ENCODE measurements around the gene TTN. TPM values are rescaled to one million over a fixed set of nuclear protein-coding genes. Genes with fewer than 3 reads are reported as not detected.

TTN gene
- total RNA-seq, 1 experiment from 2014 or later: not detected

DNA sequence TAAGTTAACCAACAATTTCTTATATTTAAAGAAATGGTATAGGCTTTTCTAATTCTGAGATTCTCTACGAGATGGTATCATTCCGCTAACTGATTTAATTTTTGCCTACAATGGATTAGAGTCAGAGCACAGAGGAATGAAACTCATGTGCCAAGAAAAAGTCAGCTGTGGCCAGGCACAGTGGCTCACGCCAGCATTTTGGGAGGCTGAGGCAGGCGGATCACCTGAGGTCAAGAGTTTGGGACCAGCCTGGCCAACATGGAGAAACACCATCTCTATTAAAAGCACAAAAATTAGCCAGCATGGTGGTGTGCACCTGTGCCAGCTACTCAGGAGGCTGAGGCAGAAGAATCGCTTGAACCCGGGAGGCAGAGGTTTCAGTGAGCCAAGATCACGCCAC, 17.0 kb upstream of the TTN start:
- Histone ChIP-seq H3F3A (ENCODE audit: insufficient read depth, low read depth) (no peaks in the 10 kb centered on the region), H3K4me1 (replicated peaks; ENCODE audit: insufficient read depth) (no peaks in the 10 kb centered on the region), H3K9me2 (ENCODE audit: insufficient read depth) (no peaks in the 10 kb centered on the region), H4K20me1 (ENCODE audit: insufficient read depth) (no peaks in the 10 kb centered on the region), H3K4me3 (no peak overlapping the region), H2AFZ (no peak overlapping the region), H3K4me2 (no peak overlapping the region), H3K27me3 (ENCODE audit: insufficient read depth, low read depth) (no peaks in the 10 kb centered on the region), H3K79me2 (ENCODE audit: low read depth) (no peaks in the 10 kb centered on the region), H3K9me3 (ENCODE audit: insufficient read depth, low read depth) (peaks cover 6% of the 10 kb centered on the region; the same call in 1 of the 2 replicates), H3K27ac (no peak overlapping the region), H3K36me3 (ENCODE audit: low read depth) (no peaks in the 10 kb centered on the region)
- DNase-seq: no peak
- CTCF ChIA-PET: no interaction called here
- BruUV-seq (replicated peaks): no TSS peak
- intact Hi-C loops (cut with micrococcal nuclease; ENCODE audit: unreplicated experiment): no loop called here
- POLR2A ChIA-PET (ENCODE audit: unreplicated experiment): no interaction called here
- TF ChIP-seq, protein P1, sequence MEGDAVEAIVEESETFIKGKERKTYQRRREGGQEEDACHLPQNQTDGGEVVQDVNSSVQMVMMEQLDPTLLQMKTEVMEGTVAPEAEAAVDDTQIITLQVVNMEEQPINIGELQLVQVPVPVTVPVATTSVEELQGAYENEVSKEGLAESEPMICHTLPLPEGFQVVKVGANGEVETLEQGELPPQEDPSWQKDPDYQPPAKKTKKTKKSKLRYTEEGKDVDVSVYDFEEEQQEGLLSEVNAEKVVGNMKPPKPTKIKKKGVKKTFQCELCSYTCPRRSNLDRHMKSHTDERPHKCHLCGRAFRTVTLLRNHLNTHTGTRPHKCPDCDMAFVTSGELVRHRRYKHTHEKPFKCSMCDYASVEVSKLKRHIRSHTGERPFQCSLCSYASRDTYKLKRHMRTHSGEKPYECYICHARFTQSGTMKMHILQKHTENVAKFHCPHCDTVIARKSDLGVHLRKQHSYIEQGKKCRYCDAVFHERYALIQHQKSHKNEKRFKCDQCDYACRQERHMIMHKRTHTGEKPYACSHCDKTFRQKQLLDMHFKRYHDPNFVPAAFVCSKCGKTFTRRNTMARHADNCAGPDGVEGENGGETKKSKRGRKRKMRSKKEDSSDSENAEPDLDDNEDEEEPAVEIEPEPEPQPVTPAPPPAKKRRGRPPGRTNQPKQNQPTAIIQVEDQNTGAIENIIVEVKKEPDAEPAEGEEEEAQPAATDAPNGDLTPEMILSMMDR (conservative IDR thresholded peaks at IDR 0.05): no peak

DNA sequence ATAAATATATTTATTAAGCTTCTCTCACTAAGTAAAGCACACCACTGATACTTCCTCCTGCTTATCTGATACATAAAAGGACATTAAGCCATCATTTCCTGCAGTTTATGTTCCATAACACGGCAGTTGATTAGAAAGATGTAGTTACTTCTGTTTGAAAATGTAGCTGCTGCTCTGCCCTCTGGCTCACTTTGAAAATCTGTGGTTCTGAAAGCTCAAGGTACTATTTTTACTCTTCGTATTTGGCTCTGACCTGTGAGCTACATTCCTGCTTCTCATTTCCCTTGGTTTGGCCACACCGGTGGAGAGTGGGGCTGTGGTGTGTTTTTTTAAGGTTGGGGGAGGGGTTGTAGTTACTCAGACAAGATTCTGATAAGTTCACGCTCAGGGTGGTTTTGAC, 12.8 kb upstream of the TTN start:
- Histone ChIP-seq H3K4me3 (no peak overlapping the region), H3K4me2 (no peak overlapping the region), H3K9me2 (ENCODE audit: insufficient read depth) (no peaks in the 10 kb centered on the region), H3K27ac (no peak overlapping the region), H2AFZ (no peak overlapping the region), H3F3A (ENCODE audit: insufficient read depth, low read depth) (no peaks in the 10 kb centered on the region), H3K36me3 (ENCODE audit: low read depth) (no peaks in the 10 kb centered on the region), H3K27me3 (ENCODE audit: insufficient read depth, low read depth) (no peaks in the 10 kb centered on the region), H4K20me1 (ENCODE audit: insufficient read depth) (no peaks in the 10 kb centered on the region), H3K79me2 (ENCODE audit: low read depth) (no peaks in the 10 kb centered on the region), H3K9me3 (ENCODE audit: insufficient read depth, low read depth) (no peaks in the 10 kb centered on the region), H3K4me1 (replicated peaks; ENCODE audit: insufficient read depth) (no peaks in the 10 kb centered on the region)
- no TSS peak for BruUV-seq (replicated peaks)
- ChIA-PET POLR2A (ENCODE audit: unreplicated experiment) (interaction anchor here (0.6 kb wide), 2 partner anchors 8 to 310 kb away, joined by 6 to 8 read pairs; no protein-coding TSS in a partner anchor), CTCF (no interaction called here)
- TF ChIP-seq EZH2 (IDR thresholded peaks at IDR 0.05; ENCODE audit: low read depth): no peak
- TF ChIP-seq, protein P1 (conservative IDR thresholded peaks at IDR 0.05): no peak
- intact Hi-C loops (cut with micrococcal nuclease; ENCODE audit: unreplicated experiment): no loop called here
- no peak for DNase-seq

DNA sequence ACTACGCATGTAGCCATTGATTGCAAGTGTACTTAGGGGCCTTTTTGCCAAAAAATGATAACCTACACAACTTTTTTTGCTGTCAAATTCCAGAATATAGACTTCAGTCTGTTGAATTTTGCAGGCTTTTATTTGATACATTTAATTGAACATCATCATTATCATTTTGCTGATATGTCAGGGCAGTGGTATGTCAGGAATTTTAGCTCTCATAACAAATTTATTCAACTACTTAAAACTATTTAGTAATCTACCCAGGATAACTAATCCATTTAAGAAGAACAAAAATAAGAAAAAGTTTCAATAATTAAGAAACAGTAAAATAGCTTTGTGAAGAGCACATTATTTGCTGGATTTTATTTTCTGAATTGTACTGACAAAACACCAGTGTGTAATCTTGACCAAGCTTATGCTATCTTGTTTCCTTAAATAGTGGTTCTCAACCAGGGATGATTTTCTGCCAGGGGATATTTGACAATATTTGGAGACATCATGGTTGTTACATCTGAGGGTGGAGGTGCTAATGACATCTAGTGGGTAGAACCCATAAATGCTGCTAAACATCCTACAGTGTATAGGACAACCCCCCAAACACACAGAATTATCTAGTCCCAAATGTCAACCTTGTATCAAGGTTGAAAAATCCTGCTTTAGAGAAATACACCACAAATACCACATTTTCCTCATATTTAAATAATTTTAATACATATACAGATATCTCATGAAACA, 12.1 kb upstream of the TTN start:
- Histone ChIP-seq H4K20me1 (ENCODE audit: insufficient read depth) (no peaks in the 10 kb centered on the region), H3K36me3 (ENCODE audit: low read depth) (no peaks in the 10 kb centered on the region), H3K9me2 (ENCODE audit: insufficient read depth) (no peaks in the 10 kb centered on the region), H2AFZ (no peak overlapping the region), H3K9me3 (ENCODE audit: insufficient read depth, low read depth) (no peaks in the 10 kb centered on the region), H3K27me3 (ENCODE audit: insufficient read depth, low read depth) (no peaks in the 10 kb centered on the region), H3F3A (ENCODE audit: insufficient read depth, low read depth) (no peaks in the 10 kb centered on the region), H3K79me2 (ENCODE audit: low read depth) (no peaks in the 10 kb centered on the region), H3K4me3 (no peak overlapping the region), H3K27ac (no peak overlapping the region), H3K4me2 (no peak overlapping the region), H3K4me1 (replicated peaks; ENCODE audit: insufficient read depth) (no peaks in the 10 kb centered on the region)
- DNase-seq: no peak
- no TSS peak for BruUV-seq (replicated peaks)
- TF ChIP-seq EZH2 (IDR thresholded peaks at IDR 0.05; ENCODE audit: low read depth): no peak
- TF ChIP-seq, protein P1 (conservative IDR thresholded peaks at IDR 0.05): no peak
- POLR2A ChIA-PET (ENCODE audit: unreplicated experiment): interaction anchor here (0.6 kb wide), 1 partner anchor 311 kb away, joined by 6 read pairs; no protein-coding TSS in a partner anchor
- CTCF ChIA-PET: no interaction called here
- intact Hi-C loops (cut with micrococcal nuclease; ENCODE audit: unreplicated experiment): no loop called here

Measured in PC-9 (cell line).